WERI-Rb-1 (cell line): ENCODE measurements around the gene PMP22.

Source experiments
- DNase-seq: peaks from one replicate; pipeline ENCODE4 v3.0.0-alpha.2; 2020
- H3K27ac ChIP-seq: fragments of 250-450 bp; sonication (Bioruptor Pico); 2 replicates; pipeline ENCODE4 v1.5.1; 2020; ENCODE audit warnings: mild to moderate bottlenecking, moderate library complexity
- H3K27me3 ChIP-seq: fragments of 250-450 bp; sonication (Bioruptor Pico); 2 replicates; pipeline ENCODE4 v1.5.1; 2021; ENCODE audit warnings: mild to moderate bottlenecking, low read depth, moderate library complexity; ENCODE audit not compliant: insufficient read depth, severe bottlenecking
- H3K36me3 ChIP-seq: fragments of 250-450 bp; sonication (Bioruptor Pico); 2 replicates; pipeline ENCODE4 v1.5.1; 2020; ENCODE audit warnings: mild to moderate bottlenecking, moderate library complexity
- H3K4me3 ChIP-seq: 2 replicates; pipeline ENCODE4 v1.5.1; 2011; ENCODE audit warnings: low read depth, mild to moderate bottlenecking, control low read depth, low read length
- H3K9me3 ChIP-seq: fragments of 250-450 bp; sonication (Bioruptor Pico); 2 replicates; pipeline ENCODE4 v1.5.1; 2021; ENCODE audit warnings: mild to moderate bottlenecking, moderate library complexity; ENCODE audit not compliant: severe bottlenecking
- CTCF ChIP-seq: IDR thresholded peaks from 2 replicates; pipeline ENCODE4 v1.5.1; 2011; ENCODE audit warnings: low read depth, mild to moderate bottlenecking, control low read depth, inconsistent platforms, low read length

PMP22 gene

GRCh38 chr17:15247891-15248529 lies 17.1 kb downstream of the PMP22 start:
- peak; percentile 59 for TF ChIP-seq CTCF
- H3K27me3 ChIP-seq: no peaks in the 10 kb centered on the region
- H3K27ac ChIP-seq: no peak overlapping the region
- no peaks in the 10 kb centered on the region for H3K9me3 ChIP-seq
- no peak overlapping the region for H3K4me3 ChIP-seq
- DNase-seq: peak; percentile 19
- H3K36me3 ChIP-seq: no peaks in the 10 kb centered on the region

- no peaks in the 10 kb centered on the region for H3K36me3 ChIP-seq
- H3K4me3 ChIP-seq: no peak overlapping the region
- H3K27ac ChIP-seq: no peak overlapping the region
- H3K27me3 ChIP-seq: no peaks in the 10 kb centered on the region
- no peak for TF ChIP-seq CTCF
- H3K9me3 ChIP-seq: no peaks in the 10 kb centered on the region
- no peak for DNase-seq
Measured at GRCh38 chr17:15245054-15245453, 20.1 kb downstream of the PMP22 start.

DNA sequence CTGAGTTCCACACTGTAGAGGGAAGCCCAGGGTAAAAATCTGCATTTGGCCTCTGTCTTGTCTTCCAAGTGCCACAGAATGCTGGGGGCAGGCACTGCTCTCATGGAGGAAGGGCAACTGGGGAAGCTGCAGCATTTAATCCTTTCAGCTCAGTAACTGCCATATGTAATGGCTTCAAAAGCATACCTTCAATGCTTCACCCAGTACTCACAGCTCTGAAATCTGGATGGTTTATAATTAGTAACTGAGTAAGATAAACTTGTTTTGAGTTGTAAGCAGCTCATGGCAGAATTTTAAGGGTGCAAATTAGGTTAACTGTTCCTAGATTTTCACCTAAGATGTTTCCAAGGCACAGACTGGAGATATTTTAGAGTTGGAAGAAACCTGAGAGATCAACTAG lies 24.5 kb downstream of the PMP22 start:
- no peak overlapping the region for H3K27ac ChIP-seq
- H3K36me3 ChIP-seq: no peaks in the 10 kb centered on the region
- no peak overlapping the region for H3K4me3 ChIP-seq
- TF ChIP-seq CTCF: no peak
- no peaks in the 10 kb centered on the region for H3K27me3 ChIP-seq
- no peaks in the 10 kb centered on the region for H3K9me3 ChIP-seq
- DNase-seq: no peak

DNA sequence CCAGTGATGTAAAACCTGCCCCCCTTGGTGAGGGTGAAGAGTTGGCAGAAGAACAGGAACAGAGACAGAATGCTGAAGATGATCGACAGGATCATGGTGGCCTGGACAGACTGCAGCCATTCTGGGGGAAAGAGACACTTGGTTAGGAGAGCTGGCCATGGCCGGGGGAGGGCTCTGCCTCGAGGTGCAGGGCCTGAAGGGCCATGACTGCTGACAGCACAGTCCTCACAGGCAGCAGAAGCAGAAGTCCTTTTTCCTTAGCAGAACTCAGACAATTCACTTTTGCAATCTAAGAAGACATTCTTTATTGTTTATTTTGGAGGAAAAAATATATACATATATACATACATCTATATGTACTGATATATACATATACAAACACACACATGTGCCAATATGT lies 25.6 kb downstream of the PMP22 start:
- Histone ChIP-seq H3K4me3 (no peak overlapping the region), H3K36me3 (no peaks in the 10 kb centered on the region)
- no peak for DNase-seq

GRCh38 chr17:15238676-15239422 lies 26.3 kb downstream of the PMP22 start:
- Histone ChIP-seq H3K36me3 (no peaks in the 10 kb centered on the region), H3K9me3 (no peaks in the 10 kb centered on the region), H3K27me3 (no peaks in the 10 kb centered on the region), H3K4me3 (no peak overlapping the region), H3K27ac (no peak overlapping the region)
- DNase-seq: no peak
- no peak for TF ChIP-seq CTCF

More for the DNA sequence above, 25.6 kb downstream of the PMP22 start:
- Histone ChIP-seq H3K27me3 (no peaks in the 10 kb centered on the region), H3K27ac (no peak overlapping the region), H3K9me3 (no peaks in the 10 kb centered on the region)
- TF ChIP-seq CTCF: no peak

DNA sequence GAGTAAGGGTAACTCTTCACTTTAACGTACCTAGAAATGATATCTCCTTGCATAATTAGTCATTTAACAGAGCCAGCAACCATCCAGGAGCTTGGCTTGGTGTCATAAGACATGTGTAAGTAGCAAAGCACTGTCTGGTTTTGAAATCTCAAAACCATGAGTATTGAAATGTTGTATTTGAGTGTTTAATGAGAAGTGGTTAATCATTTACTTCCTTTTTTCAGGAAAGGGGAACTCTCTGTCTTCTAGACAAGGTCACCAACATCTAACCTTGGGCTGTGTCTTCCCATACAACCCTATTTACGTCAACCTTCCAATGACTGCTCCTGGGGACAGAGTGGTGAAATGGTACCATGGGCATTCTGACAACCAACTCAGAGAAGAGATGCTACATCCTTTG lies 27.1 kb downstream of the PMP22 start:
- no peak overlapping the region for H3K27ac ChIP-seq
- TF ChIP-seq CTCF: no peak
- H3K9me3 ChIP-seq: no peaks in the 10 kb centered on the region
- no peak for DNase-seq
- no peaks in the 10 kb centered on the region for H3K27me3 ChIP-seq
- H3K4me3 ChIP-seq: no peak overlapping the region
- H3K36me3 ChIP-seq: no peaks in the 10 kb centered on the region
